Stimulated activated memory B cell treated with anti-CD40 and anti-IgM and Interleukin-4, amounts not matched to agents 10 μg/mL and 1 μg/mL and 100 μg/mL, for 72 hours (primary cell): Measurements from ENCODE around the gene PRSS21.

Experiments used
- ATAC-seq: fragments of 150-1000 bp; cut with Tn5 transposase; 2 replicates; pipeline ENCODE4 v1.10.0; 2021
- H3K27ac Mint-ChIP-seq: one replicate; pipeline ENCODE4 v1.8.0; 2022; ENCODE audit warnings: mild to moderate bottlenecking, mixed read lengths
- H3K27me3 Mint-ChIP-seq: one replicate; pipeline ENCODE4 v1.8.0; 2022; ENCODE audit warnings: mixed read lengths
- H3K36me3 Mint-ChIP-seq: one replicate; pipeline ENCODE4 v1.8.0; 2022; ENCODE audit warnings: mixed read lengths
- H3K4me1 Mint-ChIP-seq: one replicate; pipeline ENCODE4 v1.8.0; 2022; ENCODE audit warnings: mixed read lengths
- H3K4me3 Mint-ChIP-seq: one replicate; pipeline ENCODE4 v1.8.0; 2022; ENCODE audit warnings: mild to moderate bottlenecking, moderate library complexity, mixed read lengths
- H3K9me3 Mint-ChIP-seq: one replicate; pipeline ENCODE4 v1.8.0; 2022; ENCODE audit warnings: mixed read lengths

The PRSS21 gene

DNA sequence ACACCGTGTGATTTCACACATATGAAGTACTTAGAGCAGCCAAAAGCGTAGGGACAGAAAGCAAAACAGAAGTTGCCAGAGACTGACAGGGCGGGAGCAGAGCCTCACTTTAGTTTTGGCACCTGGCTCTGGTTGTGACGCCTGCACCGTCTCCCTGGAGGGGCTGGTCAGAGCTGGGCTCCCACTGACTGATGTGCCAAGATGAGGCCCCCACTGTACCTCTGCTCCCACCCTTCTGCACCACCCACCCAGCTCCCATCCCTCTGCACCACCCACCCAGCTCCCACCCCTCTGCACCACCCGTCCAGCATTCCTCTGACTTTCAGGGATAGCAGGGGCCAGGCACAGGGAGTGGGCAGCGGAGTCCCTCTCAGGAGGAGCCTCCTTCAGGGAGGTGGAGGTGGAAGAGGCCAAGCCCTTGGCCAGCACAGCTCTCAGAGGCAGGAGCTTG is 3.2 kb upstream of the PRSS21 start:
- peaks cover 4% of the 10 kb centered on the region for H3K36me3 Mint-ChIP-seq
- no peaks in the 10 kb centered on the region for H3K4me1 Mint-ChIP-seq
- H3K4me3 Mint-ChIP-seq = no peak overlapping the region
- H3K27ac Mint-ChIP-seq = no peak overlapping the region
- no peak for ATAC-seq
- peaks cover 4% of the 10 kb centered on the region for H3K9me3 Mint-ChIP-seq
- H3K27me3 Mint-ChIP-seq = peaks cover 38% of the 10 kb centered on the region

DNA sequence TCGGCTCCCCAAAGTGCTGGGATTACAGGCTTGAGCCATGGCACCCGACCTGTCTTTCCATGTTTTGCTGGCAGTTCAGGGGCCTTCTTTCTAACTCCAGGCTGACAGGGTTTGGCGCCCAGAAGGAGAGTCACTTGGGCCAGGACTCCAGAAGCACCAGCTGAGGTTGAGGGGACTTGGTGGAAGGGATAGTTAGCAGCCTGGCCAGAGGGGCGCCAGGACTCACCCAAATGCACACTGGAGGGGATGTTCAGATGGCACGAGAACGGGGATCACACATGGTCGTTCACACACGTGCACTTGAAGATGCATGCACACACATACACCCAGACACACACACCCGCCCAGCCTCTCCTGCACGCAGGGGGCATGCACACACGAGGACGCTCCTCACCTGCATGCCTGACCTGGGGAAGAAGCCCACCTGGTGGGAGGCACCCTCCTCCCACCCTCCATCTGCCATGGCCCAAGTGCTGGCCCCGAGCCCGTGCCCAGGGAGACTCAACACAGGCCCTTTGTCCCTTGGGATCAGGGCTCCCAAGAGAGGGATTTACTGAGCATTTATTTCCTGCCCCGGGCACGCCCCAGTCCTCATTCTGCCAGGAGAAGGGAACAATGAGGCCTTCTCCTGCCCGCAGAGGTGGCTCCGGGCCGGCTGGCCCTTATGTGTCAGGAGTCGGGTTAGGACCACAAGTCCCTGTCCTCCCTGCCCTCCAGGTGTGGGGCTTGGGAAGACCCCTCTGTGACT is 2.3 kb upstream of the PRSS21 start:
- ATAC-seq = no peak
- Mint-ChIP-seq H3K36me3 (no peaks in the 10 kb centered on the region), H3K9me3 (no peaks in the 10 kb centered on the region), H3K4me1 (no peaks in the 10 kb centered on the region), H3K27ac (no peak overlapping the region), H3K27me3 (peaks cover 37% of the 10 kb centered on the region), H3K4me3 (no peak overlapping the region)

DNA sequence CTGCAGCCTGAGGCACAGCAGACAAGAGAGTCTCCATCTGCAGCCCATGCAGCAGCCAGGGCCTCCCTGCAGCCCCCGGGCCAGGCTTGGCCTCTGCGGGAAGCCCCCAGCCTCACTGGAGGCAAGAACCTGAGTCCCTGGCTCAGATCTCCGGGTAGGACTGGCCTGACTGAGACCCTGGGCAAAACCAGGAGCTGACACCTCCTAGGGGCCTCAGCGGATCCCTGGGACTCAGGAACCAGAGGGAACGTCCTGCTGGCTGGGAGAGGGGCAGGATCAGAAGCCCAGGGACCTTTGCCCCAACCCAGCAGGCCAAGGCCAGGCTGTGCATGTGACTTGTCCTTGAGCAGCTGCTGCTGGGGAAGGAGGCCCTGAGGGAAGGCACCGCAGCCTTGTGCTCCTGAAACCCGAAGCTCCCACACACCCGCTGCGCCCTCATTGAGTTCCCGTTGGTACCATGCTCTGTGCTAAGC is 1.7 kb upstream of the PRSS21 start:
- H3K36me3 Mint-ChIP-seq = no peaks in the 10 kb centered on the region
- peaks cover 31% of the 10 kb centered on the region for H3K27me3 Mint-ChIP-seq

DNA sequence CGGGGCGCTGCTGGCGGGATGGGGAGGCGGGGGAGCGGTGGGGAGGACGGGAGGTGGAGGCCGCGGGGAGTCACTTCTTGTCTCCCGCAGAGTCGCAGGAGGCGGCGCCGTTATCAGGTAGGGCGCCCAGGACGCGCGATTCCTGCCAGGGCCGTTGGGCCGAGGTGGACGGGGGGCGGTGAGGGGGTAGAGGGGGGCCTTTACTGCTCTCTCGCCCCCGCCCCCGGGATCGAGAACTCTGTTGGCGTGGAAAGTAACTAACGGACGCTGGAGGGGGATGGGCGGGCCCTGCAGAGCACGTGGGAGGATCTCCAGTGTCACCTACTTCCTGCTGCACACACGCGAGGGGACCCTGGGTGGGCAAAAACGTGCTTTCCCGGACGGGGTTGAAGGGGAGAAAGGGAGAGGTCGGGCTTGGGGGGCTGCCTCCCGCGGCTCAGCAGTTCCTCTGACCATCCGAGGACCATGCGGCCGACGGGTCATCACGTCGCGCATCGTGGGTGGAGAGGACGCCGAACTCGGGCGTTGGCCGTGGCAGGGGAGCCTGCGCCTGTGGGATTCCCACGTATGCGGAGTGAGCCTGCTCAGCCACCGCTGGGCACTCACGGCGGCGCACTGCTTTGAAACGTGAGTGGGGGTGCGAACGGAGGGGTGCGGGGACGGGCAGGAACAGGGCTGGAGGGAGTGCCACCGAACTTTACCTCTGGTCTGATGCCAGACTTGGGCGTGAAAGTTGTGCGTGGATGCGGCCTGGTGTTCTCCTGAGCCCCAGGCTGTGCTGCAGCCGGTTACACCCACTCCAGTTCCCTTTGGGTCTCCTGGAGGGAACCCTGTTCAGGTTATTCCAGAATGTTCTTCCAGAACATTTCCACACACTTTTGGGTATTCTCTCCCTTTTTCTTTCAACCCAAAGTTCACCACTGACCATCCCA is 569 bp downstream of the PRSS21 start:
- Mint-ChIP-seq H3K27me3 (peaks cover 23% of the 10 kb centered on the region), H3K4me1 (no peaks in the 10 kb centered on the region), H3K27ac (no peak overlapping the region), H3K36me3 (no peaks in the 10 kb centered on the region), H3K9me3 (no peaks in the 10 kb centered on the region), H3K4me3 (peak overlapping the region; percentile 51)
- ATAC-seq = peak; percentile 5

More for the DNA sequence above, 1.7 kb upstream of the PRSS21 start:
- no peak overlapping the region for H3K27ac Mint-ChIP-seq
- no peak for ATAC-seq
- no peaks in the 10 kb centered on the region for H3K4me1 Mint-ChIP-seq
- H3K9me3 Mint-ChIP-seq = no peaks in the 10 kb centered on the region
- no peak overlapping the region for H3K4me3 Mint-ChIP-seq

DNA sequence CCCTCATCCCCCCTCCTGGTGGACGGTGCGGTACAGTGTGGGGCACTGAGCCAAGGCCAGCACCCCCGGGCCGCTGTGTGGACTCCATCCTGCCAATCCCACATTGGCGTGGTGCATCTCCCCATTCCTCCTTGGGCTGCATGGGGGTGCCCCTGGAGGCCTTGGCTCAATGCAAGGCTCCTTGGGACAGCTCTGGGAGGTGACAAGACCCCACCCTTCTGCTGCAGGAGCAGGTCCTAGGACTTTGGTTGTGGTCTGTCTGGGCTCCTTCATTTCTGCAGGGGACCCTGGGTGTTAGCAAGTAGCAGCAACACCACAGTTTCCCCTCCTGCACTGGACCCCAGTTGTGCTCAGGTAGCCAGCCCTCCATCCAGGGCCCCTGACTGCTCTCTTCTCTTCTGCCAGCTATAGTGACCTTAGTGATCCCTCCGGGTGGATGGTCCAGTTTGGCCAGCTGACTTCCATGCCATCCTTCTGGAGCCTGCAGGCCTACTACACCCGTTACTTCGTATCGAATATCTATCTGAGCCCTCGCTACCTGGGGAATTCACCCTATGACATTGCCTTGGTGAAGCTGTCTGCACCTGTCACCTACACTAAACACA is 1.3 kb downstream of the PRSS21 start:
- no peak overlapping the region for H3K27ac Mint-ChIP-seq
- no peaks in the 10 kb centered on the region for H3K36me3 Mint-ChIP-seq
- H3K9me3 Mint-ChIP-seq = no peaks in the 10 kb centered on the region
- no peak overlapping the region for H3K4me3 Mint-ChIP-seq
- H3K27me3 Mint-ChIP-seq = peaks cover 20% of the 10 kb centered on the region
- no peak for ATAC-seq
- H3K4me1 Mint-ChIP-seq = no peaks in the 10 kb centered on the region

DNA sequence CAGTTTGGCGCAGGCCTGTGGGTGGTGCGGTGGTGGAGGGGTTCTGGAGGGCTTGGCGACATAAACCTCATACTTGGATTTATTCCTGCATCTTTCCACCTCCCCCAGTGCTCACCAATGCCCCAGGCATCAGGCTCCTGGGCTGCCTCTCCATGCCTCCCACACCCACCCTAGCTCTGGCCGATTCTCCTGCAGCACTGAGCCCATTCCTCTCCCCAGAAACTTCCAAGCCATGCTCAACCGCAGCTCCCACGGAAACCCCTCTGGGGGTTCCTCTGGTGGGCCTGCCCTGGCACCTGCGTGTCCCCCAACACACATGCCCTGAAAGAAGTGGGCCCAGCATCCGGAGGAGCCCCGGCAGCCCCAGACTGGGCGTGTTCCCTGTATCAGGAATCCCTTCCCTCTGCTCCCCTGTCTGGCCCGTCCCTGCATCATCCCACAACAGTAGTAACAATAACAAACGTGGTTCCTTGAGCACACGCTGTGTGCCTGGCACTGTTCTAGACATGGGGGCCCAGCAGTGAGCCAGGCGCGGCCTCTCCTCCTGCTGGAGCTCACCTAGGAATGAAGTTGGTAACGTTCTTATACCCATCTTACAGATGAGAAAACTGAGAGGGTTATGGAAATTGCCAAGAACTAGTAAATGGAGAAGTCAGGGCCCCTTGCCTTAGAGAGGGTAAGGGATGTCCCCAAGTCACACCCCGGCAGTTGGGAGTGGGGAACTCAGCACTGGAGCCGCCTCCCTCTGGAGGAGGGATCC is 2.3 kb downstream of the PRSS21 start:
- no peak for ATAC-seq
- no peaks in the 10 kb centered on the region for H3K36me3 Mint-ChIP-seq
- H3K27me3 Mint-ChIP-seq = peaks cover 20% of the 10 kb centered on the region
- H3K4me1 Mint-ChIP-seq = no peaks in the 10 kb centered on the region
- H3K27ac Mint-ChIP-seq = no peak overlapping the region
- no peak overlapping the region for H3K4me3 Mint-ChIP-seq
- H3K9me3 Mint-ChIP-seq = no peaks in the 10 kb centered on the region

DNA sequence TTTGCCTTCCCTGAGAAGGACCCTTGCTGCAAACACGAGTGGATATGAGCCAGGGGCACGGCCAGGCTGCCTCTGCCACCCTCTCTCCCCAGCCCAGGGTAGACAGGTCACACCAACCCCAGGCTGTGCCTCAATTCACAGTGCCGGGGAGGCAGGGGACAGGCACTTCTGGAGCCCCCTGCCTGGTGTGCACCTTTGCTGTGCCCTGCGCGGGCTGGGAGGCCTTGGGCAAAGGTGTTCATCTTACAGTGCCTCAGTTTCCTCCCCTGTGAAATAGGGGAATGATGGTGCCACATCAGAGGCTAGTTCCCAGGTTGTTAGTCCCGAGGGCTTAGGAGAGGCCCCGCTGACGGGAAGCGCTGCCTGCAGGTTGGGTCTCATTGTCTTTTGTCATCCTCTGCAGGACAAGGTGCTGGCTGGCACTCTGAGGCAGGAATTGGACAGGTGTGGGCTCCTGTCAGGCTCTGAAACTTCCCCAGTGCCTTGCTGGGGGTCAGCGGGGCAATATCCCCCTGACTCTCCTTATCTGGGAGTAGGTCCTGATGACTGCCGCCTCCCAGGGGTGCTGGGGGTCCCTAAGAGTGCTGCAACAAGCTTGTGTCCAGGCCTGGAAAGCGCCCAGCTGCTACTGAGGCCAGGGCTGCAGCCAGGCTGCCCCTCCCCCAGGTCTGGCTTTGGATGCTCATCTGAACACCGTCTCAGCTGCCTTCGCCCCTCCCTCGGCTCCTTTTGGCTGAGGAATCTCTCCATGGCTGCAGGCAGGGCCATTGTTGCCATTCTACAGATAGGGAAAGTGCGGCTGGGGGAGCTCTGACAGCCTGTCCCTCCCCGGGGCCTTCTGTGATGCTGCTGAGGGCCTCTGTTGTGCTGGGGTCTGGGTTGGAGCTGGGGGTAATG is 3.1 kb downstream of the PRSS21 start:
- Mint-ChIP-seq H3K27ac (no peak overlapping the region), H3K4me3 (no peak overlapping the region), H3K4me1 (no peaks in the 10 kb centered on the region), H3K9me3 (no peaks in the 10 kb centered on the region), H3K27me3 (peaks cover 22% of the 10 kb centered on the region), H3K36me3 (no peaks in the 10 kb centered on the region)
- no peak for ATAC-seq

DNA sequence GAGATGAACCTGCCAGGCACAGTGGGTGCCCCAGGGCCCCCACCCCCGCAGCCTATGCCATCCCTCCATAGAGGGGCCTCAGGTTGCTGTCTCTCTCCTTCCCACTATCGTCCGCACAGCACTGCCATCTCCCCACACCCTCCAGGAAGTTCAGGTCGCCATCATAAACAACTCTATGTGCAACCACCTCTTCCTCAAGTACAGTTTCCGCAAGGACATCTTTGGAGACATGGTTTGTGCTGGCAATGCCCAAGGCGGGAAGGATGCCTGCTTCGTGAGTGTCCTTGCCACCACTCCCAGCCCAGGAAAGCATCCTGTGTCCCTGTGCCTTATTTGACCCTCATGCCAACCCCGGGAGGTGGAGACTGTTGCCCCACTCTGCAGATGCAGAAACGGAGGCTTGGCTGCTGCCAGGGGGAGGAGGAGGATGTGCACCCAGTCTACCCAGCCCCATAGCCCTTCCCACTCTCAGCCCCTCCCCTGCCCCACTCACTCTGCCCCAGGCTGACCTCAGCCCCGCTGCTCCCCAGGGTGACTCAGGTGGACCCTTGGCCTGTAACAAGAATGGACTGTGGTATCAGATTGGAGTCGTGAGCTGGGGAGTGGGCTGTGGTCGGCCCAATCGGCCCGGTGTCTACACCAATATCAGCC is 3.9 kb downstream of the PRSS21 start:
- ATAC-seq = no peak
- H3K27ac Mint-ChIP-seq = no peak overlapping the region
- H3K4me1 Mint-ChIP-seq = no peaks in the 10 kb centered on the region
- peaks cover 30% of the 10 kb centered on the region for H3K27me3 Mint-ChIP-seq
- H3K9me3 Mint-ChIP-seq = no peaks in the 10 kb centered on the region
- no peak overlapping the region for H3K4me3 Mint-ChIP-seq
- H3K36me3 Mint-ChIP-seq = no peaks in the 10 kb centered on the region

DNA sequence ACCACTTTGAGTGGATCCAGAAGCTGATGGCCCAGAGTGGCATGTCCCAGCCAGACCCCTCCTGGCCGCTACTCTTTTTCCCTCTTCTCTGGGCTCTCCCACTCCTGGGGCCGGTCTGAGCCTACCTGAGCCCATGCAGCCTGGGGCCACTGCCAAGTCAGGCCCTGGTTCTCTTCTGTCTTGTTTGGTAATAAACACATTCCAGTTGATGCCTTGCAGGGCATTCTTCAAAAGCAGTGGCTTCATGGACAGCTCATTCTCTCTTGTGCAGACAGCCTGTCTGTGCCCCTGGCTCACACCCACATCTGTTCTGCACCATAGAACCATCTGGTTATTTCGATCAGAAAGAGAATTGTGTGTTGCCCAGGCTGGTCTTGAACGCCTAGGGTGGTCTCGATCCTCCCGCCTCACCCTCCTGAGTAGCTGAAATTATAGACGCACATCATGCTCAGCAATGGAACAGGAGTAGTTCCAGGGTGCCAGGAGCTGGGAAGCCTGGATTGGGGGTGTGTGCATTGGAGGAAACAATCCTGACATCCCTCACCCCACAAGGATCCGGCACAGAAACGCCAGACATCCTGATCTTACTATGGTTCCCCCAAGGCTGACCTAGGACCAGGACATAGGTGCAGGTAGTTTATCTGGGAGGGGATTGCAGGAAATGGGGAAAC is 4.6 kb downstream of the PRSS21 start:
- no peak for ATAC-seq
- Mint-ChIP-seq H3K27ac (no peak overlapping the region), H3K36me3 (no peaks in the 10 kb centered on the region), H3K9me3 (no peaks in the 10 kb centered on the region), H3K27me3 (peaks cover 34% of the 10 kb centered on the region), H3K4me1 (no peaks in the 10 kb centered on the region), H3K4me3 (no peak overlapping the region)

DNA sequence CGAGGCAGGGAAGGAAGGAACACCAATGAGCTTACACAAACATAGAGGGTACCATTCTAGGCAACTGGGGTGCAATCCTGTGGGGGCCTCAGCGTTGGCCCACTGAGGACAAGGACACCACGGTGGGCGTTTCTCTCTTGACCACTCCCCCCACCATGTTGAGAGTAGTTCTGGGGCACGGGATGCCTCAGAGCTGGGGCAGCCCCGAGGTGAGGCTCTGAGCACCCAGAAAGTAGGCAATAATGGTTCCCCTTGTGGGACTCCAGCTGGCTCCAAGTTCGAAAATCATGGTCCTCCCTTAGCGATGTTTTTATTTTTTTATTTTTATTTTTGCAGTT is 5.1 kb downstream of the PRSS21 start:
- Mint-ChIP-seq H3K27ac (no peak overlapping the region), H3K4me3 (no peak overlapping the region), H3K36me3 (no peaks in the 10 kb centered on the region), H3K27me3 (peaks cover 37% of the 10 kb centered on the region), H3K9me3 (no peaks in the 10 kb centered on the region), H3K4me1 (no peaks in the 10 kb centered on the region)
- ATAC-seq = no peak

DNA sequence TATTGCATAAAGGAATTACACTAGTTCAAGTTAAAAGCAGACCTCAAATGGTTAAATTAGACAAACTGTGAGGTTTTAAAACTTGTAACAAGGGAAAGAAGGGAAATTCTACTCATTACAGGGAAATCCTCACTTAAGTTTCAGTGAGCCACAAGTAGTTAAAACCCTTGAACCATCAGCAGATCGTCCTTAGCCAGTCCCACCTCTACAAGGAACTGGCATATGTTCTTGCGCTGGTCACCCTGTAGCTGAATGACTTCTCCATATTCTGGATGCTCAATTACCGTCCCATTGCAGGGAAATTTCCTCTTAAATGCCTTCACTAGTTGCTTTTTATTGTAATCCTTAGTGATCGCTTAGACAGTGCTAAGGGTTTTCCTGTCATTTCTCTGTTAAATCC is 5.5 kb downstream of the PRSS21 start:
- peaks cover 41% of the 10 kb centered on the region for H3K27me3 Mint-ChIP-seq

DNA sequence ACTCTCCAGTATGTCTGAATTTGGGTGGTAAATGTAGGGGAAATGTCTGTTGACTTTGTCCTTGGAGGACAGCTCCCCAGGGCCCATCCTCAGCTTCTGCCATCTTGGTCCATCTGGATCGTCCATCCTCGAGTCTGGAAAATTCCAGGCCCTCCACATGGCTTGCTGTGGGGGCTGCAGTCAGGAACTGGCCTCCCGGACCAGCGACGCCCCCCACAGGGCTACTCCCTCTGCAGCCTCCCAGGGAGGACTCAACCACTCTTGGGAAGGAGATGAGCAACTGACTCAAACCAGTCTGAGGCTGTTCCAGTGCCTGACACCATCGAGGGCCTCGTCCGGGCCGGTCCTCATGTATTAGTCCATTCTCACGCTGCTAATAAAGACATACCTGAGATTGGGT is 7.6 kb downstream of the PRSS21 start:
- no peak overlapping the region for H3K4me3 Mint-ChIP-seq
- no peaks in the 10 kb centered on the region for H3K4me1 Mint-ChIP-seq
- H3K27ac Mint-ChIP-seq = no peak overlapping the region
- H3K27me3 Mint-ChIP-seq = peaks cover 56% of the 10 kb centered on the region
- no peaks in the 10 kb centered on the region for H3K36me3 Mint-ChIP-seq
- no peaks in the 10 kb centered on the region for H3K9me3 Mint-ChIP-seq
- ATAC-seq = no peak

More for the DNA sequence above, 5.5 kb downstream of the PRSS21 start:
- Mint-ChIP-seq H3K36me3 (no peaks in the 10 kb centered on the region), H3K27ac (no peak overlapping the region), H3K9me3 (no peaks in the 10 kb centered on the region), H3K4me1 (no peaks in the 10 kb centered on the region), H3K4me3 (no peak overlapping the region)
- ATAC-seq = no peak

DNA sequence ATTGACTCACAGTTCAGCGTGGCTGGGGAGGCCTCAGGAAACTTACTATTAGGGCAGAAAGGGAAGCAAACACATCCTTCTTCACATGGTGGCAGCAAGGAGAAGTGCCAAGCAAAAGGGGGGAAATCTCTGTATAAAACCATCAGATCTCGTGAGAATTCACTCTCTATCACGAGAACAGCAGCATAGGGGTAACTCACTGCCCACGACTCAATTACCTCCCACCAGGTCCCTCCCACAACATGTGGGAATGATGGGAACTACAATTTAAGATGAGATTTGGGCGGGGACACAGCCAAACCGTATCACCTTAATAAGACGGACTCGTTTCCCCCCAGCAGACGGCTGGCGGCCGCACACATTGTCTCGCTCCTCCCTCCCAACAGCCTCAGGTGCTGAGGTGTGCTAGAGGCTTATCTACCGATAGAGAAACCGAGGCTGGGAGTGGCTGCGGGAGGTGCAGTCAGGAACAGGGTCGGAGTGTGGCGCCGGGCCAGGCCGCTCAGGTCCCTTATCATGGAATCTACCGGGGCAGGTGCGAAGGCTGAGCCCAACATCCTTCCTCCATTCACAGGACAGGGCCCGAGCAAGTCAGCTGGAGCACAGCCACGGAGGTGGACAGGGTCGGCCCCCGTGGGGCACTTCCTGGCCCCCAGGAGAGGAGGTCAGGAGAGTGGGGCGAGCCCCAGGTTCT is 8.2 kb downstream of the PRSS21 start:
- no peaks in the 10 kb centered on the region for H3K4me1 Mint-ChIP-seq
- no peak overlapping the region for H3K4me3 Mint-ChIP-seq
- no peak for ATAC-seq
- no peaks in the 10 kb centered on the region for H3K9me3 Mint-ChIP-seq
- no peaks in the 10 kb centered on the region for H3K36me3 Mint-ChIP-seq
- peaks cover 60% of the 10 kb centered on the region for H3K27me3 Mint-ChIP-seq
- no peak overlapping the region for H3K27ac Mint-ChIP-seq
